Subcutaneous abdominal adipose tissue (tissue), 5 donors: Measurements from ENCODE around the gene FAM151B.

Experiments used
- H3K27ac ChIP-seq: one replicate; pipeline ENCODE4 v1.7.0; 2013; ENCODE audit warnings: low read depth, mild to moderate bottlenecking, inconsistent platforms, low read length, moderate library complexity
- H3K27me3 ChIP-seq, 5 donors: one replicate each; pipeline ENCODE4 v1.7.0; 2013; ENCODE audit warnings: low read length in 5 of 5, inconsistent platforms in 1 of 5; ENCODE audit not compliant: control insufficient read depth in 5 of 5, insufficient read depth in 4 of 5
- H3K36me3 ChIP-seq, 5 donors: one replicate each; pipeline ENCODE4 v1.7.0; 2013; ENCODE audit warnings: low read length in 5 of 5; ENCODE audit not compliant: control insufficient read depth in 5 of 5, insufficient read depth in 5 of 5
- H3K4me1 ChIP-seq, 5 donors: one replicate each; pipeline ENCODE4 v1.7.0; 2013; ENCODE audit warnings: low read length in 5 of 5, mild to moderate bottlenecking in 3 of 5, moderate library complexity in 1 of 5; ENCODE audit not compliant: control insufficient read depth in 5 of 5, insufficient read depth in 5 of 5
- H3K4me3 ChIP-seq, 5 donors: one replicate each; pipeline ENCODE4 v1.7.0; 2013; ENCODE audit warnings: low read length in 5 of 5, low read depth in 1 of 5
- H3K9ac ChIP-seq, 5 donors: one replicate each; pipeline ENCODE4 v1.7.0; 2013; ENCODE audit warnings: low read length in 5 of 5, mild to moderate bottlenecking in 4 of 5, moderate library complexity in 3 of 5
- H3K9me3 ChIP-seq, 5 donors: one replicate each; pipeline ENCODE4 v1.7.0; 2013; ENCODE audit warnings: low read length in 5 of 5; ENCODE audit not compliant: control insufficient read depth in 5 of 5
- donor health status: healthy.
- donor health status: healthy.
- donor health status: healthy.
- donor health status: healthy.
- donor health status: healthy.

The FAM151B gene

DNA sequence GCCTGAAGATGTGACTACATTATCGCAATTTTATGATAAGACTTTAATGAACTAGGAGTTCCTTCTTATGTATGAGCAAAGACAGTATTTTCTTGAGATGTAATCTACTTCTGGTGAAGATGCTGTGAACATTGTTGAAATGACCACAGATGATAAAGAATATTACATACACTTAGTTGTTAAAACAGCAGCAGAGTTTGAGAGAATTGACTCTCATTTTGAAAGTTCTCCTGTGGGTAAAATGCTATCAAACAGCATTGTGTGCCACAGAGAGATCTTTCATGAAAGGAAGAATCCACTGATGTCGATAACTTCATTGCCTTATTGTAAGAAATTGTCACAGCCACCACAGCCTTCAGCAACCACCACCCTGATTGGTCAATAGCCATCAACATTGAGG lies 8.0 kb downstream of the FAM151B start:
- Histone ChIP-seq H3K9ac (no peak overlapping the region), H3K9me3 (no peaks in the 10 kb centered on the region), H3K27me3 (no peaks in the 10 kb centered on the region), H3K36me3 (no peaks in the 10 kb centered on the region), H3K27ac (no peak overlapping the region), H3K4me1 (no peaks in the 10 kb centered on the region), H3K4me3 (no peak overlapping the region)

DNA sequence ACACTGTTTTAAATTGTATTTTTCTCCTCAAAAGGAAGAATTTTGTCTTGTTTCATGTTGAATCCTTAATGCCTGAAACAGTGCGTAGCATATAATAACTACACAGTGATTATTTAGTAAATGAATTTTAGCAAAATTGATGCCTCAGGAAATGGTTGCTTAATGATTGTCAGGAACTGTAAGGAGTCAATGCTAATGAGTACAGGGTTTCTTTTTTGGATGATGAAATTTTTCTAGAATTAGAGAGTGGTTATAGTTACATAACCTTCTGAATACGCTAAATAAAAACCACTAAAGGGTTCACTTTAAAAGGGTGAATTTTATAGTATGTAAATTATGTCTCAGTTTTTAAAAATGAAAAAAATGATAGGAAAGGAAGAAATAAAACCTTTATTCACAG lies 14.9 kb downstream of the FAM151B start:
- Histone ChIP-seq H3K9me3 (no peaks in the 10 kb centered on the region), H3K27ac (no peak overlapping the region)

DNA sequence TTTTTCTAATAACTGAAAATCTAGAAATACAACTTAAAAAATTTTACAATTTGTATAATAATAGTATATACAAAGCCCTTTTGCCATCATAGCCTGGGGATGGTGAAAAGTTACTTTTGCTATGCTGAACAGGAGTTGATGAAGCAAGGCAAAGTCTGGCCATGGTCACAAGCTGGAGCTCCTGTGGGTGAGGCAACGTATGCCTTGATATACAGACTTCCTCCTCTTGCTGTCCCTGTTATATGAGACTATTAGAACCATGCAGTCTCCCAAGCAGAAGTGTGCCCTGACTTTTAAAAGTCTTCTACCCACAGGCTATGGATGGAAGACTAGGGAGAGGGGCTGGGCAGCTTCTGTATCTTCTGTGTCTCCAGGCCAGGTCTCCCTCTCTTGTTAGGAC lies 15.7 kb downstream of the FAM151B start:
- Histone ChIP-seq H3K4me3 (no peak overlapping the region), H3K9me3 (no peaks in the 10 kb centered on the region), H3K27ac (no peak overlapping the region), H3K27me3 (no peaks in the 10 kb centered on the region), H3K36me3 (peaks cover 0 to 3% (median 0%) of the 10 kb centered on the region in 5 donors), H3K9ac (no peak overlapping the region), H3K4me1 (no peaks in the 10 kb centered on the region)

More for the DNA sequence above, 14.9 kb downstream of the FAM151B start:
- Histone ChIP-seq H3K4me1 (no peaks in the 10 kb centered on the region), H3K9ac (no peak overlapping the region), H3K4me3 (no peak overlapping the region), H3K27me3 (no peaks in the 10 kb centered on the region), H3K36me3 (peaks cover 0 to 3% (median 0%) of the 10 kb centered on the region in 5 donors)

DNA sequence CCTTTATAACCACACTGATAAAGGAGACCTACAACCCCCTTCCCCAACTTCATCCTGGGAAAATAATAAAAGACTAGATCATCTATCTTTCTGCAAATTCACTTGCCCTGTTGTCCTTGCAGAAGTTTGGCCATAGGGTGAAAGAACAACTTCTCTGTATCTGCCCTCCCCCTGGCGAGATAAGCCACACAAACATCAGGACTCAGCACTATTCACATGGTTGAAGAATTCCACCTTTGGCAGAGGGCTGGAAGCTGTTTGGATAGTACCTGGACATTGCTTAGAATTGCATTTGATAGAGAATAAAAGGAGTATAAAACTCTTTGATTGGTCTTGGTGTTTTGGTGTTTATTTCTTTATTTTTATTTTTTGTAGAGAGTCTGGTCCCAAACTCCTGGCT lies 16.9 kb downstream of the FAM151B start:
- Histone ChIP-seq H3K4me1 (no peaks in the 10 kb centered on the region), H3K9ac (no peak overlapping the region), H3K4me3 (no peak overlapping the region), H3K27me3 (no peaks in the 10 kb centered on the region), H3K36me3 (peaks cover 0 to 3% (median 0%) of the 10 kb centered on the region in 5 donors), H3K9me3 (no peaks in the 10 kb centered on the region), H3K27ac (no peak overlapping the region)

DNA sequence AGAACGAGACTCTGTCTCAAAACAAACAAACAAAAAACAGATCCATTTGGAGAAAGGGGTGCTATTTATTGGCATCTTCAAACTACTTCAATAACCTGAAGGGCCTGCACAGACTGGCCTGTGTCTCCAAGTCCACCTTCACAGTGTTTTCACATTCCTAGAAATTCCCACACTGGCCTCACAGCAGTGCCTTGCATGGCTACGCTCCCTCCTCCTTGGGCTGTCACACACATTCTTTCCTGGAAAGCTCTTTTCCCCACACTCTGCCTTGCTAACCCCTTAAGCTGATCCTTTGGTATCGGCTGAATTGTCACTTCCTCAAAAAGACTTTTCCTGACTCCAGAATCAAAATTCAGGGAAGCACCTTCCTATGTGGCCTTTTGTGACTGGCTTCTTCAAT lies 19.8 kb downstream of the FAM151B start:
- no peaks in the 10 kb centered on the region for H3K9me3 ChIP-seq
- H3K27ac ChIP-seq = no peak overlapping the region
- no peaks in the 10 kb centered on the region for H3K4me1 ChIP-seq
- H3K27me3 ChIP-seq = no peaks in the 10 kb centered on the region
- no peak overlapping the region for H3K9ac ChIP-seq
- peaks cover 0 to 3% (median 0%) of the 10 kb centered on the region in 5 donors for H3K36me3 ChIP-seq
- no peak overlapping the region for H3K4me3 ChIP-seq

DNA sequence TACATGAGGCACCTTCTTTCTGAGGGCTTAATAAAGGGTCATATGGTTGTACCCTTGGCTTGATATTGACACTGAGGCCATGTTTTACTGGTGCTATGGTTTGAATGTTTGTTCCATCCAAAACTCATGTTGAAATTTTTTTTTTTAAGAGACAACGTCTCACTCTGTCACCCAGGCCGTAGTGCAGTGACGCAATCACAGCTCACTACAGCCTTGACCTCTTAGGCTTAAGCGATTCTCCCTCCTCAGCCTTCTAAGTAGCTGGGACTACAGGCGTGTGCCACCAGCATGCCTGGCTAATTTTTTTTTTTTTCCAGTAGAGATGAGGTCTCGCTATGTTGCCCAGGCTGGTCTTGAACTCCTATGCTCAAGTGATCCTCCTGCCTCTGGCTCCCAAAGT lies 20.9 kb downstream of the FAM151B start:
- no peak overlapping the region for H3K27ac ChIP-seq
- peaks cover 0 to 3% (median 2%) of the 10 kb centered on the region in 5 donors for H3K36me3 ChIP-seq
- no peaks in the 10 kb centered on the region for H3K27me3 ChIP-seq
- H3K4me3 ChIP-seq = no peak overlapping the region
- no peak overlapping the region for H3K9ac ChIP-seq
- no peaks in the 10 kb centered on the region for H3K9me3 ChIP-seq
- H3K4me1 ChIP-seq = no peaks in the 10 kb centered on the region

DNA sequence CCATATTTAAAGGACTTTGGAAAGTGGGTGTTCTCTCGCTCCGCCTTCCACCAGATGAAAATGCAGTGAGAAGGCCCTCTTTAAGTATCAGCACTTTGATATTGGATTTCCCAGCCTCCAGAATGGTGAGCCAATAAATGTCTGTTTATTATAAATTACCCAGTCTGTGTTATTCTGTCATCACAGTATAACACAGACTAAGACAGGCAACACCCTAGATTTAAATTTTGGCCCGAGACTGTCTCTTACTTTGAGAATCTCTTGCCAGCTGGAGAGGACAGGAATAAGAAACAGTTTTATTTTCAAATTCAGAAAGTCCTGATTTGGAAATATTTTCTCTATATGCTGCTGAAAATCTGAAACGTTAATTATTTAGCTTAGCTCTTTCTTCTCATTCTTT lies 21.5 kb downstream of the FAM151B start:
- Histone ChIP-seq H3K36me3 (peaks cover 0 to 3% (median 2%) of the 10 kb centered on the region in 5 donors), H3K4me3 (no peak overlapping the region), H3K27me3 (no peaks in the 10 kb centered on the region), H3K9me3 (no peaks in the 10 kb centered on the region), H3K9ac (no peak overlapping the region), H3K4me1 (no peaks in the 10 kb centered on the region), H3K27ac (no peak overlapping the region)

DNA sequence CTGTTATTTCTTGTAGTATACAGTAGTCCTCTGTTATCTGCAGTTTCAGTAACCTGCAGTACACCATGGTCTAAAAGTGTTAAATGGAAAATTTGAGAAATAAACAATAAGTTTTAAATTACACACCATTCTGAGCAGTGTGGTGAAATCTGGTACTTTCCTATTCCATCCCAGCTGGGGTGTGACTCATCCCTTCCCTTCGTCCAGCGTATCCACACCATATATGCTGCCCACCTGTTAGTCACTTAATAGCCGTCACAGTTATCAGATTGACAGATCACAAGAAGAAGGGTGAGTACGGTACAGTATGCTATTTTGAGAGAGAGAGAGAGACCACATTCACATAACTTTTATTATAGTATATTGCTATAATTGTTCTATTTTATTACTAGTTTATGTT lies 28.9 kb downstream of the FAM151B start:
- Histone ChIP-seq H3K36me3 (peaks cover 0 to 3% (median 2%) of the 10 kb centered on the region in 5 donors), H3K4me3 (no peak overlapping the region), H3K9ac (no peak overlapping the region), H3K27ac (no peak overlapping the region), H3K4me1 (no peaks in the 10 kb centered on the region), H3K27me3 (no peaks in the 10 kb centered on the region), H3K9me3 (no peaks in the 10 kb centered on the region)

DNA sequence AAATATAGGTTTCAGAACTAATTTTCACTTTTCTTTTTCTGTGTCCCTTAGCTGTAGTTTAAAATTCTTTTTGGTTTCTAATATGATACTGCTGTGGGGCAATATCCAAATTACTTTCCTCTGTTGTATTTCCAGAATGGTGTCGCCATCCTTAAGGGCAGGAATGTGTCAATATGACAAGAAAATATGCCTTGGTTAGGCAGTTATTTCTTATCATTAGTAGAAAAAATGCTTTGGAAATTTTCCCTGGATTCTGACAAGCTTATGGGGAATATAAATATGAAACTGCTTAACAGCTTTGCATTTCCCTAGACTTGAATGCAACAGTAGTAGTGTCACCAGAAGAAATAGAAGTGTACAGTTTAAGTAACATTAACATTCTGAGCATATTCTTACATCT lies 52.8 kb downstream of the FAM151B start:
- Histone ChIP-seq H3K4me1 (no peaks in the 10 kb centered on the region), H3K9me3 (peaks cover 0 to 3% (median 0%) of the 10 kb centered on the region in 5 donors), H3K27ac (no peak overlapping the region), H3K9ac (no peak overlapping the region), H3K27me3 (no peaks in the 10 kb centered on the region), H3K4me3 (no peak overlapping the region), H3K36me3 (peaks cover 0 to 8% (median 0%) of the 10 kb centered on the region in 5 donors)

DNA sequence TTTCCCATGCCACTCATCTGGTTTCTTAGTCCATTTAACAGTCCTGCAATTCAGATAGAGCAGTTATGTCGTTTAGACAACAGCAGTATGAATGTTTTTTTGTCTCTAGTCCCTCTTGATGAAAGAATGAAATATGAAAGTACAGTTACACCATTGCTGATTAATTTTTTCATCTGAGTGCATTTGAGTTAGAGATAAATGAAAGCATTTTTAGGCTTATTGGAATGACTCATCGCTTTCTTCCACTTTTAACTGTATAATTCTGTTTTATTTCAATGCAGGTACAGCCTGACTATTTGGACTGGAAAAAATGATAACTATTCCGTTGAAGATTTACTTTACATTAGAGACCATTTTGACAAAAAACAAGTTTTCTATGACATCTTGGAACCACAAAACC lies 53.5 kb downstream of the FAM151B start:
- peaks cover 0 to 8% (median 0%) of the 10 kb centered on the region in 5 donors for H3K36me3 ChIP-seq
- no peaks in the 10 kb centered on the region for H3K4me1 ChIP-seq
- H3K4me3 ChIP-seq = no peak overlapping the region
- H3K9me3 ChIP-seq = peaks cover 0 to 3% (median 0%) of the 10 kb centered on the region in 5 donors
- H3K9ac ChIP-seq = no peak overlapping the region
- no peak overlapping the region for H3K27ac ChIP-seq
- no peaks in the 10 kb centered on the region for H3K27me3 ChIP-seq

DNA sequence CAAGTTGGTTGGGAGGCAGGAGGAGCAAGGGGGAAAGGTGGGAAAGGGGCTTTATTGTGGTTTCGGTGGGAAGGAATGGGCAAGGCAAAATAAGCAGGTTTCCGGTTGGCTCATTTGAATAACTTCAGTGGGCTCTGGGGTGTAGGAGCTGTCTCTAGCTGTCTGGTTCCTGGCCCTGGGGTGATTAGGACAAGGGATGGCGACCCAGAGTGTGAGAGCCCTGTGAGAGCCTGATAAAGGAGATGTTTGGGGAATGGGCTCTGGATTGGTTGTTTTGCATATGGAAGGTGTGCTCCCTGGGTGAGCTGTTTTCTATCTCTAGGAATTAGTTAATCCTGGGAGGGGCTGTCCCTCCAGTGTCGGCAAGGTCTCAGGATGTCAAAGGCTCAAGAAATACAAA lies 66.7 kb downstream of the FAM151B start:
- Histone ChIP-seq H3K9ac (no peak overlapping the region), H3K4me3 (no peak overlapping the region), H3K27ac (no peak overlapping the region), H3K36me3 (no peaks in the 10 kb centered on the region), H3K4me1 (no peaks in the 10 kb centered on the region), H3K27me3 (peaks cover 2 to 14% (median 9%) of the 10 kb centered on the region in 5 donors), H3K9me3 (no peaks in the 10 kb centered on the region)
